Lung (tissue), 12 donors: Measurements from ENCODE around the gene NLRP1. TPM values are rescaled to one million over a fixed set of nuclear protein-coding genes. Genes with fewer than 3 reads are reported as not detected.

Source experiments
- ATAC-seq: fragments of 200-7000 bp; cut with Tn5 transposase; one replicate; pipeline ENCODE4 v1.9.1; 2020; ENCODE audit warnings: moderate number of reproducible peaks; ENCODE audit not compliant: insufficient read depth, low FRiP score
- DNase-seq, 3 donors: peaks; one replicate each; pipeline ENCODE4 v3.0.0-alpha.2; 2013 to 2017
- H3K27ac ChIP-seq, 2 donors: one replicate each; pipeline ENCODE4 v1.5.1; 2013; ENCODE audit warnings: mild to moderate bottlenecking in 2 of 2, moderate library complexity in 2 of 2, control low read depth in 1 of 2, inconsistent platforms in 1 of 2, low read depth in 1 of 2, low read length in 1 of 2
- H3K27me3 ChIP-seq, 3 donors: one replicate each; pipeline ENCODE4 v1.5.1; 2013; ENCODE audit warnings: low read length in 2 of 3; ENCODE audit not compliant: control insufficient read depth in 3 of 3, insufficient read depth in 3 of 3
- H3K36me3 ChIP-seq, 4 donors: one replicate each; pipeline ENCODE4 v1.5.1; 2013; ENCODE audit warnings: low read length in 4 of 4, mild to moderate bottlenecking in 1 of 4, moderate library complexity in 1 of 4; ENCODE audit not compliant: control insufficient read depth in 4 of 4, insufficient read depth in 4 of 4
- H3K4me1 ChIP-seq, 5 donors: one replicate each; pipeline ENCODE4 v1.5.1; 2013; ENCODE audit warnings: low read length in 5 of 5, mild to moderate bottlenecking in 2 of 5, moderate library complexity in 1 of 5; ENCODE audit not compliant: control insufficient read depth in 5 of 5, insufficient read depth in 5 of 5
- H3K4me3 ChIP-seq: one replicate; pipeline ENCODE4 v1.5.1; 2013; ENCODE audit warnings: mild to moderate bottlenecking, control low read depth, moderate library complexity
- H3K9ac ChIP-seq, 2 donors: one replicate each; pipeline ENCODE4 v1.5.1; 2013; ENCODE audit warnings: low read length in 2 of 2, control low read depth in 1 of 2; ENCODE audit not compliant: insufficient read depth in 1 of 2
- H3K9me3 ChIP-seq, 4 donors: one replicate each; pipeline ENCODE4 v1.5.1; 2013; ENCODE audit warnings: low read length in 3 of 4, mild to moderate bottlenecking in 1 of 4, moderate library complexity in 1 of 4; ENCODE audit not compliant: control insufficient read depth in 4 of 4, insufficient read depth in 3 of 4
- WGBS, 2 donors: extraction: QIAGEN DNeasy Blood & Tissue Kit; methylation state at CpG; one replicate each; pipeline ENCODE4 v1.1.7; 2013; 5-methylcytosine and 5-hydroxymethylcytosine counted together
- polyA plus RNA-seq, 2 donors: library from polyadenylated mRNA; stranded (reverse); fragments of 200-250 nt; gene quantifications; one replicate each; pipeline ENCODE4 v1.2.1, GENCODE V29; 2013
- total RNA-seq, 2 donors: library from RNA; depleted of rRNA in 1 of 2; stranded (reverse); fragments of >200 nt in 1 of 2; gene quantifications; one replicate each; pipeline ENCODE4 v1.2.1, GENCODE V29; 2014 to 2021
- TF ChIP-seq, protein P1 (sequence below): IDR thresholded peaks from 2 replicates; pipeline ENCODE4 v1.5.1; 2012; ENCODE audit warnings: mild to moderate bottlenecking; ENCODE audit errors: control extremely low read depth, extremely low read depth
- donor health status: control.
- donor health status: control.
- donor health status: Bipolar disorder and iron deficiency.
- donor health status: healthy.
- donor health status: DM: yes; HTN: yes; CAD: no.

NLRP1 gene
- total and polyA plus RNA-seq, 4 donors: 14.5 to 33.1 (median 25.2) TPM

DNA sequence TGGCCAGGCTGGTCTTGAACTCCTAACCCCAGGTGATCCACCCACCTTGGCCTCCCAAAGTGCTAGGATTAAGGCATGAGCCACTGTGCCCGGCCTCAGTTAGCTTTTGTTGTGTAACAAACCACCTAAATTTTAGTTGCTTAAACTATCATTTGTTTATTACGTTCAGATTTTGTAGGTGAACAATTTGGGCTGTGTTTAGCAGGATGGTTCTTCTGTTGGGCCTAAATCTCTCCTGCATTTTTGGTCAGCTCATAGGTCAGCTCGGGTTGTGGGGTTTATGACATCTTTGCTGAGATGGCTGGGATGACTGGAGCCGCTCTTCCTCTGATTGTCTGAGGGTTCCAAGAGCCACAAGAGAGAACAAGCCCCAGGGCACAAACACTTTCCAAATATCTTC, 21.1 kb upstream of the NLRP1 start:
- DNase-seq (no peak), ATAC-seq (no peak)
- Histone ChIP-seq H3K27me3 (peaks cover 0 to 3% (median 0%) of the 10 kb centered on the region in 3 donors), H3K9ac (no peak overlapping the region), H3K4me3 (no peak overlapping the region), H3K4me1 (no peaks in the 10 kb centered on the region), H3K27ac (no peak overlapping the region), H3K36me3 (no peaks in the 10 kb centered on the region), H3K9me3 (peaks cover 0 to 18% (median 0%) of the 10 kb centered on the region in 4 donors)
- WGBS, 2 donors: 59 to 63% methylated on average over 4 of the region's 4 CpGs
- TF ChIP-seq, protein P1, sequence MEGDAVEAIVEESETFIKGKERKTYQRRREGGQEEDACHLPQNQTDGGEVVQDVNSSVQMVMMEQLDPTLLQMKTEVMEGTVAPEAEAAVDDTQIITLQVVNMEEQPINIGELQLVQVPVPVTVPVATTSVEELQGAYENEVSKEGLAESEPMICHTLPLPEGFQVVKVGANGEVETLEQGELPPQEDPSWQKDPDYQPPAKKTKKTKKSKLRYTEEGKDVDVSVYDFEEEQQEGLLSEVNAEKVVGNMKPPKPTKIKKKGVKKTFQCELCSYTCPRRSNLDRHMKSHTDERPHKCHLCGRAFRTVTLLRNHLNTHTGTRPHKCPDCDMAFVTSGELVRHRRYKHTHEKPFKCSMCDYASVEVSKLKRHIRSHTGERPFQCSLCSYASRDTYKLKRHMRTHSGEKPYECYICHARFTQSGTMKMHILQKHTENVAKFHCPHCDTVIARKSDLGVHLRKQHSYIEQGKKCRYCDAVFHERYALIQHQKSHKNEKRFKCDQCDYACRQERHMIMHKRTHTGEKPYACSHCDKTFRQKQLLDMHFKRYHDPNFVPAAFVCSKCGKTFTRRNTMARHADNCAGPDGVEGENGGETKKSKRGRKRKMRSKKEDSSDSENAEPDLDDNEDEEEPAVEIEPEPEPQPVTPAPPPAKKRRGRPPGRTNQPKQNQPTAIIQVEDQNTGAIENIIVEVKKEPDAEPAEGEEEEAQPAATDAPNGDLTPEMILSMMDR: no peak

DNA sequence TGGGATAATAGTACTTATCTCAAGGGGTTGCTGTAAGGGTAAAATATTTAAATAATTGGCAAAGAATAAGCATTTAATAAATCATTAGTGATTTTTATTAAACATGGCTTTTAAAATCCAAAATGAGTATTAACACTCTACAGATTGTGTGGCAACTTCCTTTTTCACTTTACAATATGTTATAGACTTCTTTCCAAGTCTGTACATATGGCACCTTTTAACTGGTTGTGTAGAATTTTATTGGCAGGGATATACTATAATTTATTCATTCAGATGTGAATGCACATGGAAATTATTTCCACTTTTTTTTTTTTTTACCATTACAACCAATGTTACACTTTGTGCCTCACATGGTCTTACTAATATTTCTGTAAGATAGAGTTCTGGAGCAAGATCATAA, 15.7 kb upstream of the NLRP1 start:
- no peak overlapping the region for H3K27ac ChIP-seq
- H3K27me3 ChIP-seq: peaks cover 0 to 6% (median 0%) of the 10 kb centered on the region in 3 donors
- no peaks in the 10 kb centered on the region for H3K4me1 ChIP-seq
- peaks cover 0 to 5% (median 0%) of the 10 kb centered on the region in 4 donors for H3K9me3 ChIP-seq
- TF ChIP-seq, protein P1: no peak
- DNase-seq (no peak), ATAC-seq (no peak)
- no peak overlapping the region for H3K9ac ChIP-seq
- H3K4me3 ChIP-seq: no peak overlapping the region
- no peaks in the 10 kb centered on the region for H3K36me3 ChIP-seq

DNA sequence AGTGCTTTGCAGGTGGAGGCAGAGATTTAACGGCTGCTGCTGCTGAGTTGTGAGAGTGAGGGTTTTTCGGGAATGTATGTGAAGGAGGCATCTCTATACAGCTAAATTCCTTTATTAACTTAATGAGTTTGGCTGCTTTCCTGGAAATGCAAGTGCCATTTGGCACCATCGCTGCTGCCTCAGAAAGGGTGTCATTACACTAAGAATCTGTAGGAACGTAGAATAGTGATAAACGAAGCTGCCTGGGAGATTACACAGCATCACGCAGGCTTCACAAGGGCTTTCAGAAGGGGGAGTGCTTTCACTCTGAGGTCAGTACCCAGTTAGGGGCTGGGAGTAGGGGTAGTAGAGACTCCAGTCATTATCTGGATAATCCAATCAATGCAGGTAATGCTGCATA, 14.1 kb upstream of the NLRP1 start:
- Histone ChIP-seq H3K4me1 (no peaks in the 10 kb centered on the region), H3K27me3 (peaks cover 0 to 6% (median 0%) of the 10 kb centered on the region in 3 donors), H3K36me3 (no peaks in the 10 kb centered on the region), H3K9ac (no peak overlapping the region), H3K27ac (no peak overlapping the region), H3K9me3 (peaks cover 0 to 6% (median 0%) of the 10 kb centered on the region in 4 donors), H3K4me3 (no peak overlapping the region)
- WGBS, 2 donors: 33 to 45% methylated on average over 6 of the region's 6 CpGs
- no peak for DNase-seq
- no peak for ATAC-seq
- TF ChIP-seq, protein P1: no peak

DNA sequence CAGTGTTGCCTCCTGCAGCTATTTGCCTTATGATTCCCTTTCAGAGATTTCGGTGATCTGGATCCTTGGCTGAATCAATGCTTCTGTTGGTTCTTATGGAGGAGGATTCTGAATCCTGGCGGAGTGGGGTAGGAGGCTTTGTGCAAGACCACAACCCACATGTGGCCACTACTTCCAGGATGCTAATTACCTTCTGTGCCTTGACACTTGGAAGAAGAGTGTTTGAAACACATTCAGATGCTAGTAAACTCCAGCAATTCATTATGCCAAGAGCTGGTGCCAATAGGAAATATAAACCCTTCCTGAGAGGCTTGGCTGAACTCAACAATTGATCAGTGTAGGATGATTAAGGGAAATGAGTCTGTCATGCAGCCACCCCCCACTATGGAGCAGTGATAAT, 12.1 kb upstream of the NLRP1 start:
- DNase-seq (no peak), ATAC-seq (no peak)
- H3K4me1 ChIP-seq: no peaks in the 10 kb centered on the region
- TF ChIP-seq, protein P1: no peak
- H3K27ac ChIP-seq: no peak overlapping the region
- peaks cover 0 to 6% (median 0%) of the 10 kb centered on the region in 4 donors for H3K9me3 ChIP-seq
- H3K4me3 ChIP-seq: no peak overlapping the region
- WGBS, 2 donors: 85 to 89% methylated on average over 2 of the region's 2 CpGs
- no peak overlapping the region for H3K9ac ChIP-seq
- peaks cover 0 to 3% (median 0%) of the 10 kb centered on the region in 3 donors for H3K27me3 ChIP-seq
- H3K36me3 ChIP-seq: no peaks in the 10 kb centered on the region
